Measurements from ENCODE around the gene KRTAP10-11.
"Not testable (repeated sequence)": the region's sequence is repeated elsewhere in the genome, so short reads cannot be mapped to it uniquely, and the experiment has no call there.

Gene KRTAP10-11

GRCh38 chr21:44640761-44641160 is 5.5 kb upstream of the KRTAP10-11 start:
- DNase-seq: no peak

- DNase-seq: no peak
Measured at GRCh38 chr21:44643741-44644310, 2.4 kb upstream of the KRTAP10-11 start.

- no peak for DNase-seq
Measured at GRCh38 chr21:44644878-44645277, 1.3 kb upstream of the KRTAP10-11 start.

- no peak for DNase-seq
Measured at GRCh38 chr21:44647222-44647552, 973 bp downstream of the KRTAP10-11 start.

- DNase-seq: no peak
Measured at GRCh38 chr21:44648557-44649311, 2.5 kb downstream of the KRTAP10-11 start.

GRCh38 chr21:44649521-44650100 is 3.4 kb downstream of the KRTAP10-11 start:
- DNase-seq: no peak

- DNase-seq: no peak
Measured at GRCh38 chr21:44650265-44650972, 4.2 kb downstream of the KRTAP10-11 start.

GRCh38 chr21:44650973-44651675 is 4.9 kb downstream of the KRTAP10-11 start:
- no peak for DNase-seq

GRCh38 chr21:44653123-44653522 is 6.9 kb downstream of the KRTAP10-11 start:
- no peak for DNase-seq

GRCh38 chr21:44653656-44654575 is 7.7 kb downstream of the KRTAP10-11 start:
- DNase-seq: no peak

- no peak for DNase-seq
Measured at GRCh38 chr21:44654576-44655175, 8.5 kb downstream of the KRTAP10-11 start, which contains the start of gene KRTAP12-4. TSS of gene KRTAP12-4 (minus strand) at chr21:44654659. CDS start at chr21:44654614, 45 bp downstream.

GRCh38 chr21:44656868-44657267 is 10.7 kb downstream of the KRTAP10-11 start:
- no peak for DNase-seq

GRCh38 chr21:44657635-44658540 is 11.7 kb downstream of the KRTAP10-11 start, which contains the start of gene KRTAP12-3:
TSS of gene KRTAP12-3 (plus strand) at chr21:44657932. CDS start at chr21:44657980, 48 bp downstream.
- no peak for DNase-seq

- no peak for DNase-seq
Measured at GRCh38 chr21:44658541-44658910, 12.3 kb downstream of the KRTAP10-11 start.

- DNase-seq: no peak
Measured at GRCh38 chr21:44658913-44659595, 12.8 kb downstream of the KRTAP10-11 start.

GRCh38 chr21:44661567-44661966 is 15.4 kb downstream of the KRTAP10-11 start:
- DNase-seq: not testable (repeated sequence)

GRCh38 chr21:44664691-44665090 is 18.5 kb downstream of the KRTAP10-11 start:
- no peak for DNase-seq

- no peak for DNase-seq
Measured at GRCh38 chr21:44666401-44667320, 20.4 kb downstream of the KRTAP10-11 start, which contains the start of gene KRTAP12-2. TSS of gene KRTAP12-2 (minus strand) at chr21:44666927. CDS start at chr21:44666886, 41 bp downstream.
